ENCODE data around the gene PIGH.
"Not testable (repeated sequence)": the region's sequence is repeated elsewhere in the genome, so short reads cannot be mapped to it uniquely, and the experiment has no call there.

PIGH gene

DNA sequence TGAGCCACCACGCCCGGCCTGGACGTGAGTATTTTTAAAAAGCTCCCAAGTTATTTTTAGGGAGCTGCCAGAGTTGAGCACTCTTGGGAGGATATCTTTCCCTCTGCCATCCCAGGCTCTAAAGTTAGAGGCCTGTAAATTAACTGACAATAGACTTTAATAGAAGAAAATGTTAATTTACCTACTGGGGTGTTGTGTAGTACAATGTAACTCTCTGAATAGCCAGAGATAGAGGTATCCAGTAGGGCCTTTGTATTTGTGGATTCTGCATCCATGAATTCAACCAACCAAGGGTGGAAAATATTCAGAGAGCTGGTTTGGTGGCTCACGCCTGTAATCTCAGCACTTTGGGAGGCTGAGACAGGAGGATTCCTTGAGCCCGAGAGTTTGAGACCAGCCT is 7.6 kb upstream of the PIGH start:
- no peak for DNase-seq

DNA sequence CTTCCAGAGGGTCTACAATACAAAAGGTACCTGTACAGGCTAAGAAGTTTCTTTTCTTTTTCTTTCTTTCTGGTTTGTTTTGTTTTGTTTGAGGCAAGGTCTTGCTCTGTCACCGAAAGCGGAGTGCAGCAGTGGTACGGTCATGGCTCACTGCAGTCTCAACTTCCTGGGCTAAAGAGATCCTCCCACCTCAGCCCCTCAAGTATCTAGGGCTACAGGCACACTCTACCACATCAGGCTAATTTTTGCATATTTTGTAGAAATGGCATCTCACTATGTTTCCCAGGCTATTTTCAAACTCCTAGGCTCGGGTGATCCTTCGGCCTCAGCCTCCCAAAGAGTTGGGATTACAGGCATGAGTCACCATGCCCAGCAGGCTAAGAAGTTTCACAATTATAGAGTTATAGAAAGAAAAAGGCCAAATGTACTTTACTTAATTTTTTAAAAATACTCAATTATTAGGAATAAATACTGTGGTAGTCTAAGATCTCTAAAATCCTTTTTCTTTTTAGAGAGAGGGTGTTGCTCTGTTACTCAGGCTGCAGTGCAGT is 3.0 kb upstream of the PIGH start:
- no peak for DNase-seq

DNA sequence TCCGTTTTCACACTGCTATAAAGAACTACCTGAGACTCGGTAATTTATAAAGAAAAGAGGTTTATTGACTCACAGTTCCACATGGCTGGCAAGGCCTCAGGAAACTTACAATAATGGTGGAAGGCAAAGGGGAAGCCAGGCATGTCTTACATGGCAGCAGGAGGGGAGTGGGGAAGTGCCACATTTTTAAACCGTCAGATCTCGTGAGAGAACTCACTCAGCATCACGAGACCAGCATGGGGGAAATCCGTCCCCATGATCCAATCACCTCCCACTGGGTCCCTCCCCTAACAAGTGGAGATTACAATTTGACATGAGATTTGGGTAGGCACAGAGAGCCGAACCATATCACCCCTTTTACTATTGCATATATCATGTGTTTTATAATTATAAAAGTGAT is 2.0 kb upstream of the PIGH start:
- no peak for DNase-seq

DNA sequence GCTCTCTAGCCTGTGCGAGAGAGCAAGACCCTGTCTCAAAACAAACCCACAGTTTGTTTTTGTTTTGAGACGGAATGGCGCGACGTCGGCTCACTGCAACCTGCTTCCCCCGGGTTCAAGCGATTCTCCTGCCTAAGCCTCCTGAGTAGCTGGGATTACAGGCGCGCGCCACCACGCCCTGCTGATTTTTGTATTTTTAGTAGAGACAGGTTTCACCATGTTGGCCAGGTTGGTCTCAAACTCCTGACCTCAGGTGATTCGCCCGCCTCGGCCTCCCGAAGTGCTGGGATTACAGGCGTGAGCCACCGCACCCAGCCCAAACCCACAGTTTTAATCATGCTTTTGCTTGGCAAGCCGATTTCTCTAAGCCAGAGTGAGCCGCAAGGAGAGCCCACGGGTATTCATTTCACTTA is 500 bp upstream of the PIGH start:
- DNase-seq, result not testable (repeated sequence)

DNA sequence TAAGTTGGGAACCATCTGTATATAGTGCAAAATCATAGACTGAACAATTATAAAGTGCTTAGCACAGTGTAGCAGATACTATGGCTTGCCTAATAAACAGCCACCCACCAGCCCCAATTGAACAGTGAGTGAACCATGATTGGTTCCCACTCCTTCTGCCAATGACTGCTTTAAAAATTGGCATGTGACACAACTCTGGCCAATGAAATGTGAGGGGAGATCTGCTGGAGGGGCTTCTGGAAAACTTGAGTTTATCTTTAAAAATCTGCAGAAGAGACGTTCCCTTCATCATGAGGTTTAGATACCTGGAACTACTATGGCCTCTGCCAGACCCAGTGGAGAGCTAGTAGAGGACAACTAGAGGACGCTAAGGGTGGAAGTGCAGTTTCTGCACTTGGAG is 4.7 kb downstream of the PIGH start:
- no peak for DNase-seq

DNA sequence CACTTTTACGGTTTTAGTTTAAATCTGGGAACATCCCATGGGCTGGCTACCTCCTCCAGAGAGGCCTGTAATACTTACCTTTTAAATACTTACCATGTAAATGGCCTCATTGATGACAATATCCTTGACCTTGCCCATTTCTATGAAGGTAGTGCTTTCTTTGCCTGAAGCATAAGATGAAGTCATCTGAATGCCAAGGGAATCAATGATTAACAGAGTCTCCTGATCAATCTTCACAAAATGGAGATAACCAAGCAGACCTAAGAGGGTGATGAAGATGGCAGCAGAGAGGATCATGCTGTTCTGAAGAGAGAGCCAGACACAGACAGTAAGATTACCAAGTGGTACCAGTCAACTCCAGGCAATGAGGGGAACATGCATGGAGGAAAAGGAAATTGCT is 6.4 kb downstream of the PIGH start:
- not testable (repeated sequence) for DNase-seq

DNA sequence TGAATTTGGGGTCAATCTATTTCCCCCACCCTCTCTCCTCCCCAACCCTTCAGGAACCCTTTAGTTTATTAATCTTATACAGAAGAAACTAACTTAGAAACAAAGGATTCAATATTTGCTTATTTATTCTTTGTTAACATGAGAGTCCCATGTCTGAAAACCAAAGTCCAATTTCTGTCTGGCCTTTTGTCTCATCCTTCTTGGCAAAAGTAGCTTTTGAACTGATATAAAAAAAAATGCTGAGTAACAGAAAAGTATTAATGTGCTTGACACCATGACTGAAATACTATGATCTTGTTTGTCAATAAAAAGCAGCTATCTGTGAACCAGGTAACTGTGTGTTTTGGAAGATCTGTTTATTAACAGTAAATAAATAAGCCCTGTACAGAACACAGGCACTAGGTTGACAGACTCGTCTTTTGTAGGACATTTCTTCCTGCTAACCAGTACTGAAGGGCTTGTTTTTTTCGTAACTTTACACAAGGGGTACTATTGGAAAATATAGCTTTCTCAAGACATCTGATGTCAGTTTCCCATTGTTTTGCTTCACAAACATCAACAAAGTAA is 10.8 kb downstream of the PIGH start:
- no peak for DNase-seq

DNA sequence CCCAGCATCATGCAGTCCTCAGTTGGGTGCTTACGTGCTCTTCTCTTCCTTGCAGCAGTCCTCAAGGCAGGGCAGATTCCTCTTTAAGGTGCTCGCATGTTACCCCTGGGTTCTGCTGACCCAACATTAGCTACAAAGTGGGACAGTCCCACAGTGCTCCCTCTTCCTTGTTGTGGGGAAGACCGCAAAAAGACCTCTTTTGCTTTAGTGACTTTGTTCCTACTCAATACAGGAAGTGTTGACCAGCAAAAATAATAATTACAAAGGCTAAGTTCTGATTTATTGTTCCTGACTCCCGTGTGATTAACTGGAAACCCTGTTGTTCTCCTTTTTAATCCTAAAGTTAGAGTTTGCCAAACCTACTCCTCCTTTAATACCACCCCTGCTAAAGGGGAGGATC is 13.7 kb downstream of the PIGH start:
- DNase-seq, result no peak

DNA sequence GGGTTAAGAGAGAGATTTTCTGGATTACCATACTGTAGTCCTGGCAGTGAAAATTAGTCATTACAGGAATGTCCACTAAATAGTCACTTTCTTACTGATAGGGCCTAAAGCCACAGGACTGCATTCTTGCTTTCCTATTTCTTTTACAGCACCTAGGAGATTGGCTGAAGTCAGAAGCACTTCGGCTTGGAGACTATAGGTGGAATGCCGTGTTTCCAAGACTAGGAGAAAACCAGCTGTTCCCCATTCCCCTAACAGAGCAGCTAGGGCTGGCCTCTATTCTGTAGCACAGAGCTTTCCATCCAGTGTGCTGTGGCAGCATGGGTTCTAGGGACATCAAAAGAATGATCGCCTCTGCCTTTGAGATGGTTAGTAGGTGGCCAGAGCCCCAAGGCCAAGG is 15.1 kb downstream of the PIGH start:
- no peak for DNase-seq

DNA sequence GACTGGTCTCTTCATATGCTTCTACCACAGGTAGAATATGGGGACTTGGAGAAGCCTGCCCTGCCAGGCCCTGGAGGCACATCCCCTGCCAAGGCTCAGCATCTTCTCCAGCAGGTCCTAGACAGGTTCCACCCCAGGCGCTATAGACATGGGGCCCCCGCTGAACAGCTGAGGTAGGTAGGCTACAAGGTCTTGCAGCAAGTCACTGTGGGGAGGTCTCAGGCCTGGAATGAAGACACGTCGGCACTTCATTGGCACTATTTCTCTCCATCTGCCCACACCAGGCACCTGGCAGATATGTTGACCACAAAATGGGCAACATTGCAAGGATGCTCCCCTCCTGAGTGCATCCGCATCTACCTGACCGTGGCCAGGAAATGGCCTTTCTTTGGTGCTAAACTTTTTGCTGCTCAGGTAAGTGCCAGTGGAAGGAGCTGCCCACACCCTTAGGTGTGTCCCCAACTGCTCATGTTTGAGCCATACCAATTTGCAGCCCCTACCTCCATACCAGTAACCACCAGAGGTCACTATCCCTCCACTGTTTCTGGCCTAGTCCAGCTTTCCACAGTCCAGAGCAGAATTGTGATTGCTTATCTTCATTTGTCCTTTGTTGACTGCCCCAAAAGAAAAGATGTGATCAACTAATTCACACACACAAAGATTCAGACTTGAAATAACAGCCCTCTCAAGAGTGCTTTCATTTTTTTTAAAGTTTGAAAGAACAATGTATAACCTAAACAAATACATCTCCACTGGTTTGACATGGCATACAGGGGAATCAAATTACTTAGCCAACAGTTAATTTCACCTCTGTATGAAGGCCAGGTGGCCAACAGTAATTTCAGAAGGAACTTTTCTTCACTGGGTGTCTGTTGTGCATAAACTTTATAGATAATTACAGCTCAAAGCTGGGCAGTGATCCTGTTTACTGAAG is 16.1 kb downstream of the PIGH start:
- no peak for DNase-seq

DNA sequence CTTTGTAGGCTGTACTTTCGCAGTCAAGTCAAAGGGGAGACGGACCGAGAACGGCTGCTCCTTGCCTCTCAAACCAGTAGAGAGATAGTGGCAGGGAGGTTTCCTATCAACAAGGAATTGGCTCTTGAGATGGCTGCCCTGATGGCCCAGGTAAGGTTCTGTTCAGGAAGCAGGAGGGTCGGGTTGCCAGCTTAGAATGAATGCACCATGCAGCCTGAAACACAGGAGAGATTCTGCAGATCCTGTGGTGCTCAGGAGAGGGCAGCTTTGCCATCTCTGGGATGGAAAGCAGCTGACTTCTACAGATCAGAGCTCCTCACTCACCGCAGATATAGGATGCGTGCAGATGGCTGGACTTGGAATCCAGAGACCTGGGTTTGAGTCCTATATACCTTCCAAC is 18.0 kb downstream of the PIGH start:
- DNase-seq, result no peak

DNA sequence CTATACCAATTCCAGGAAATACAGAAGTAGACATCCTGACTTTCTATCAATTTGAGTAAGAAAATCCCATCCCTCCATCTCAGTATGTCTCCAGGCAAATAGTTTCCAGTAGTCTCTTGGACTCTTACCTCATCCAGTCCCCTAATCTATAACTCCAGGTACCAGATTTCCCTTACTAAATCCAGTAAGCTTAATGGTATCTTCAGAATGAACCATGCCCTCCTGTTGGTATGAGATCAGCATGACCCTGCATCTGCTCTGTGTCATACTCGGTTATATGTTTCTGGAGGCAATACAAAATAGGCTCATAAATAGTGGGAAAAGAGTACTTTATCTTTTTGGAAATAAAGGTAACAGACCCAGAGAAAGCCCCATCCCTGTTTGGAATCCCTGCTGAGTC is 18.4 kb downstream of the PIGH start:
- no peak for DNase-seq

DNA sequence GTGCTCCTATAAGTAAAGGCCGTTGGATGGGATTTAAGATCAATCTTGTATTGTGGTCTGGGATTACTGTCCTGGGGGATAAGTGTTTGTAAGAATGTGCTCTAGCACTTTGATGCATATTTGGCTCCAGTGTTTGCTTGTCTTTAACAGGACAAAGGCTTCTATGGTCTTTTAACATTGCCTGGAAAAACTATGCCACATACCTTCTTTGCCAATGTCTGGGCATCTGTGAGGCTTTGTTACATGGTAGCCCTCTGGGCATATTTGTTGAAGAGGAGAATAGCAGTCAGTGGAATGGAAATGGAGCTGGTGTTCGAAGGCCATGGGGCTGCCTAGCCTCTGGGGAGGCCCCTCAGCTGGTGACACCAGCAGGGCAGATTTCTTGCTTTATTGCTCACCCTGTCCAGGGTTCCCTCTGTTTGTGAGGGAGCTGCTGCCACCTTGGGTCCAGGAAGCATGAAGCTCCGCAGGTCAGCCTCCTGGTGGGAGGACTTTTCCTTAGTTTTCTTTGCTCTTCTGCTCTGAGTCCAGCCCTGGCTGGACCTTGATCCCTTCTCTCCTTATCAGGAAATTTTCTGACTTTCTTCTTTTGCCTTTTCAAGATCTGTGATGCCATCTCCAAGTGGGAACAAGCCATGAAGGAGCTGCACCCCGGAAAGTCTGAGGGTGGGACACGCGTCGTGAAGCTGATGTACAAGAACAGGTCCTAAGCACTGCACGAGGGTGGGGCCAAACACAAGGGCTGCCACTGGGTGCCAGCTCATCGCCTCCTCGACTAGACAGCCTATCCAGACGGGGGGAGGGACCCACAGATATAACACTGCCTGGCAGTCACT is 19.5 kb downstream of the PIGH start:
- DNase-seq, result no peak

DNA sequence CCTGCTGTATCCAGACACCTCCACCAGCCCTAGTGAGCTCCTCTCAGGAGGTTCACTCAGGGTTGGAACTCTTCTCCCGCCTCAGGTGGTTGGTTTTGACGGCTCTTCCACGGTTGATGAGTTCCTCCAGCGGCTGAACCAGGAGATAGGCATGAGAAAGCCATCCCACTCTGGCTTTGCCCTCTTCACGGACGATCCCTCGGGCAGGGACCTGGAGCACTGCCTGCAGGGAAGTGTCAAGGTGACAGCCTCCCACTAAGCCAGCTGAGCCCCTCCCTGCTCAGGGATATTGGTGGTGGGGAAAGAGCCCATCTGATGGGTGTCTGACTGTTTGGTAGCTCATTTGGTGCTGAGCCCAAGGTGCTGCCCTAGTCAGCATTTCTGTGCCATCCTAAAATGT is 20.4 kb downstream of the PIGH start:
- DNase-seq, result no peak

DNA sequence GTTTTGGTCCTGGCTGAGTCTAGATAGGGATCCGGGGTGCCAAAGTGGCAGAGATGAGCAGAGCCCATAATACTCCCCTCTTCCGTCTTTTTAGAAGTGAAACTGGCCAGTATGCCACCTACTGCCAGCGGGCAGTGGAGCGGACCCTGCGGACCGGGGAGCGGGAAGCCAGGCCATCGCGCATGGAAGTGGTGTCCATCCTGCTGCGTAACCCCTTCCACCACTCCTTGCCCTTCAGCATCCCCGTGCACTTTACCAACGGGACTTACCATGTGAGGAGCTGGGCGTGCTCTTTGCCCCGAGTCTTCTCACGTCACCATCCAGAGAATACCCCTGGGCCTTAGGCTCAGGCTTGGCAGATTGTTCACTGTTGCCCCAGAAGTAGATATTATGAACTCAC is 21.0 kb downstream of the PIGH start:
- DNase-seq, result no peak

DNA sequence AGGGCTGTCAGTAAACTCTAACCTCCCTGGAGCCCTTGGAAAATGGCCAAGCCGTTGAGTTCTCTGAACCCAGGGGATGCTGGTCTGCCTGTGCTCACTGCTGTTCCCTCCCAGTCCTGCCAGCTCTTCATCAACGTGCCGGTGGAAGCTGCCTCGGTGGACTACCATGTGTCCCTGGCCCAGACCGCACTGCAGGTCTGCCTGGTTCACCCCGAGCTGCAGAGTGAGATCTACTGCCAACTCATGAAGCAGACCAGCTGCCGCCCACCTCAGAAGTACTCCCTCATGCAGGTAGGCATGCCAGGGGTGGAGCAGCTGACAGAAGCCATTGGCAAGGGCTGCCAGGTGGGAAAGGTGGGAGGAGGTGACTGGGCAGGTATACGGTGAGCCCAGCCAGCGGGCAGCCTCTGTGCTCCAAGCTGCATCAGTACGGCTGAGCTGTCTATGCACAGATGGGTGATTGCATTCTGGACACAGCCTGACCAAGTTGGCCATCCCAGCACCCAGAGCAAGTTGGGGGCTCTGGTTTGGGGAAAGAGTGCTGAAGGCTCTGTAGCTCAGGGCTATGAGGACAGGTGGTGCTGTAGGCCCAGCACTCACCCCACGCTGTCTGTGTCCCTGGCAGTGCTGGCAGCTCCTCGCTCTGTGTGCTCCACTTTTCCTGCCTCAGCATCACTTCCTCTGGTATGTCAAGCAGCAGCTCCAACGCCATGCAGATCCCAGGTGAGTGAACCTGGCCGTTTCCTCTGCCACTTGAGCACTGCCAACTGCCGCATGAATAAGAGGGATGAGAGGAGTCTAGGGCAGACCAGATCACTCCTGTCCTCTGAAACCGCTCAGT is 21.9 kb downstream of the PIGH start:
- no peak for DNase-seq

DNA sequence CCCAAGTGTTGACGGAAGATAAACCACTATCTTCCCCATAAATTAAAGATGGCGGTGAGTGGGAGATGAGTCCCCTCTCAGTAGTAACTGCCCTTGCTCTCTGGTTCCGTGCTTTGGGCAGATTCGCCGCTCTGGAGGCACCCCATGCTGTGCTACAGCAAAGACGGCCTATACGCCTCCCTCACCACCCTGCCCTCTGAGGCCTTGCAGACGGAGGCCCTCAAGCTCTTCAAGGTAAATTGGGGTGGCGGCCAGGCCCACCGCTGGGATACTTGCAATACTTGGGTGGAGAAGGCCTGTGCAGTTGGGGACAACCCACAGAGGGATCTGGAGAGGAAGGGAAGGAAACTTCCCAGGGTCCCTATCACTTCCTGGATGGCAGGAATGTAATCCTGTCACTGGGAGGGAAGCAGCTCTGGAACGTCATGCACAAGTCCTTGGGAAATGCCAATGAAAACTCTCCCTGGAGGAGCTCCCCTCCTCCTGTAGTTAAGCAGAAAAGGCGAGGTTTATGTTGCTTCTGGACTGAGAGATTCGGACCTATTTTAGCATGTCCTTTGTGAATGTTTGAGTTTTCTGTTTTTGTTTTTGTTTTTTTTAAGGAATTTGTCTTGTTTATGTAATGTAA is 22.8 kb downstream of the PIGH start:
- no peak for DNase-seq

DNA sequence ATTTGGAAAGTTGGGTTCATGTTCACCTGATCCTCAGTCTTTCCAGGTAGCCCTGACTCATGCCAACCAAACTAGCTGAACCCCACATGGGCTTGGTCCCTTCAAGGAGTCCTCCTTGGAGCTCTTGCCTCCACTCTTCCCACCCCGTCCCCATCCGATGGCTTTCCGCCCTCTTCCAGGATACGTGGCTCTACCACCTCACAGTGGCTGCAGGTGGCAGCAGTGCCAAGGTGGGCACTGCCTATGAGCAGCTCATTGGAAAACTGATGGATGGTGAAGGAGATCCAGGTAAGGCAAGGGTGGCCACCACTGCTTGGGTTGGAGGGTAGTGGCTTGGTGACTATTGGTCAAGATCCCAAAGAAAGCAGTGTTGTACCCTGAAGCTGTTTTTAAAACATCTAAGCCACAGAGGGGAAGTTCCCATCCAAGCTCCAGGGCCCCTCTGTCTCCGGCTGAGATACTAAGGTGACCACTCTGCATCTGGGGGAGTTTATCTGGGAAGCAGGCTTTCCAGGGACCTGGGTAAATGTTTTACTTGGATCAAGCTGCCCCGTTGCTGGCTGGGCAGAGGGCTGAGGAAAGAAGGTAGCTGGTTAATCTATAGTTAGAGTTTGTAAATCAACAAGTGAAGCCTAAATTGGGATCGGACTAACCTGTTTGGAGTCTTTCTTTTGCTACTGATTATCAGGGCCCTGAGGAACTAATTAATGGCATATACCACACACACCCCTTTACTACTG is 23.7 kb downstream of the PIGH start:
- DNase-seq, result no peak

DNA sequence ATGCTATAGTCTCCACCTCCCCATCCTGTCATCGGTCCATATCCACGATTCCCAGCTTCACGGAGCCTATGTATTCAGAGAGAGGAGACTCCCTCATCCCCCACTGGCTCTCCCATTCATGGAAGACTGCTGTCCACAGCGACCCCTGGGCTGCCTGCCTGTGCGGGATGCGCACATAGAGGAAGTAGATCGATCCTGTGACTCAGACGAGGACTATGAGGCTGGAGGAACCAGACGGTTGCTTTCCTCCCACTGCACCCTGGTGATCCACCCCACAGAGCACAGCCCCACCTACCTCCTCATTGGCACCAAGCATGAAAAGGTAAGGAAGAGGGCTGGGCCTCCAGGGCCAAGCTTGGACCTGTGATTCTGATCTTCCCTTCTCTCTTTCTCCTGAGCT is 24.4 kb downstream of the PIGH start:
- no peak for DNase-seq

DNA sequence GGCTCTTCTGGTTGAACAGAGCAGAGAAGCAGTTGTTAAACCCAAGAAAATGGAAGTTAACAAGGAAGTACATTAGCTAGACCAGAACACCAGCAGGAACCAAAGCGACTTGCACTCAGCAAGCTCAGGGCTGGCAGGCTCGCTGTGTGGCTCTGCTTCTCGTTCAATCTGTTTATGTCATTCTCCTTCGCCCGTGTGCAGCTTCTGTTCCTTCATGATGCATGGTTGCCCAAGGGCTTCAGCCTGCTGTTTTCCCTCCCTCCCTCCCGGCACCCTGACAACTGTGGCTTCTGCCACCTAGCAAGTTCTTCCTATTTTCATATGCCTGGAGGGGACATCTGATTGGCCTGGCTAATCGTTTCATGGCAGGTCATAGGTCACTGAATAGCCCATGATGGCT is 25.3 kb downstream of the PIGH start:
- DNase-seq, result no peak

DNA sequence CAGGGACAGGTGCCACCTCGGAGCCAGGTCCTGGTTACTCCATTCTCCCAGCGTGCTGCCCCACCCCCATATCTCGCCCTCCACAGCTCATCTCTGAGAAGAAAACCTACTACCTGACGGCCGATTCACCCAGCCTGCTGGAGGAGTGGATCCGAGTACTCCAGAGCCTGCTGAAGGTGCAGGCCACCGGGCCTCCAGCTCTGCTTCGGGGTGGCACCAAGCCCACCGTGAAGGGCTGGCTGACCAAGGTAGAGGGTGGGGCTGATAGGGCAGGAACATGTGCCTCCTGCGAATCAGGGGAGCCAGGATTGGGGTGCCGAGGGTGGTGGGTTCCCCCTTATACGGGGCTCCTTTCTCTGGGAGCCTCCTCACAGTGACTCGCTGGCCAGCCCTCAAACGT is 25.9 kb downstream of the PIGH start:
- no peak for DNase-seq
